HG03432 (cell line): Measurements from ENCODE around the gene C9orf78.
A peak's percentile ranks its signal among the peaks of the same experiment; 100 is the strongest.
"Not testable (repeated sequence)": the region's sequence is repeated elsewhere in the genome, so short reads cannot be mapped to it uniquely, and the experiment has no call there.

Experiments
- ATAC-seq: cut with Tn5 transposase; IDR thresholded peaks from one replicate; pipeline ENCODE4 v1.9.1; 2021; ENCODE audit warnings: mild to moderate bottlenecking, moderate library complexity; ENCODE audit not compliant: unreplicated experiment

Gene C9orf78

GRCh38 chr9:129813661-129814060 lies 21.4 kb downstream of the C9orf78 start:
- no peak for ATAC-seq

- ATAC-seq: no peak
Observed at GRCh38 chr9:129812385-129812784, 22.7 kb downstream of the C9orf78 start.

- no peak for ATAC-seq
Observed at GRCh38 chr9:129811967-129812363, 23.1 kb downstream of the C9orf78 start.

GRCh38 chr9:129810788-129811187 lies 24.3 kb downstream of the C9orf78 start:
- no peak for ATAC-seq

GRCh38 chr9:129810116-129810515 lies 25.0 kb downstream of the C9orf78 start:
- ATAC-seq: no peak

GRCh38 chr9:129809346-129809745 lies 25.7 kb downstream of the C9orf78 start:
- no peak for ATAC-seq

- ATAC-seq: no peak
Observed at GRCh38 chr9:129806061-129806460, 29.0 kb downstream of the C9orf78 start.

GRCh38 chr9:129803676-129804060 lies 31.4 kb downstream of the C9orf78 start:
- peak; percentile 7 for ATAC-seq

- peak; percentile 96 for ATAC-seq
Observed at GRCh38 chr9:129802833-129803675, 32.0 kb downstream of the C9orf78 start, which contains the start of gene TOR1B. TSS of gene TOR1B (plus strand) at chr9:129803184. CDS start at chr9:129803213, 29 bp downstream.

GRCh38 chr9:129801504-129801903 lies 33.6 kb downstream of the C9orf78 start:
- ATAC-seq: no peak

GRCh38 chr9:129798973-129799372 lies 36.1 kb downstream of the C9orf78 start:
- ATAC-seq: no peak

- ATAC-seq: not testable (repeated sequence)
Observed at GRCh38 chr9:129796029-129796428, 39.0 kb downstream of the C9orf78 start.

GRCh38 chr9:129794549-129794948 lies 40.5 kb downstream of the C9orf78 start:
- no peak for ATAC-seq

GRCh38 chr9:129786481-129786880 lies 48.6 kb downstream of the C9orf78 start:
- ATAC-seq: no peak

- no peak for ATAC-seq
Observed at GRCh38 chr9:129785866-129786265, 49.2 kb downstream of the C9orf78 start.

GRCh38 chr9:129784970-129785369 lies 50.1 kb downstream of the C9orf78 start:
- ATAC-seq: not testable (repeated sequence)

GRCh38 chr9:129783516-129784361 lies 51.3 kb downstream of the C9orf78 start:
- no peak for ATAC-seq

GRCh38 chr9:129781981-129782380 lies 53.1 kb downstream of the C9orf78 start:
- no peak for ATAC-seq

- ATAC-seq: no peak
Observed at GRCh38 chr9:129781131-129781530, 53.9 kb downstream of the C9orf78 start.

GRCh38 chr9:129779560-129780190 lies 55.4 kb downstream of the C9orf78 start:
- no peak for ATAC-seq

GRCh38 chr9:129778469-129778868 lies 56.6 kb downstream of the C9orf78 start:
- no peak for ATAC-seq
